T-helper 1 cell treated with Interleukin-12 subunit alpha and Interleukin-12 subunit beta and Interleukin-4 antibody, amounts not matched to agents 30 ng/mL and 1 ng/mL, for 36 hours (primary cell): ENCODE results near the gene CBLN4. TPM values are rescaled to one million over a fixed set of nuclear protein-coding genes. Genes with fewer than 3 reads are reported as not detected.

ENCODE experiments used
- total RNA-seq: library from RNA; stranded (reverse); gene quantifications from 2 replicates; pipeline ENCODE4 v1.2.3, GENCODE V29; 2022

Gene CBLN4
- total RNA-seq, 1 donor from 2014 or later = not detected

Other genes with a start within 250 kb of the CBLN4 start
- not detected in 2 replicates for gene MC3R, start 243.2 kb upstream of the CBLN4 start, total RNA-seq